ENCODE data around the gene NTSR1. TPM values are rescaled to one million over a fixed set of nuclear protein-coding genes. Genes with fewer than 3 reads are reported as not detected.

The NTSR1 gene
- total RNA-seq, 1 experiment from 2014 or later, result 7.8 TPM

DNA sequence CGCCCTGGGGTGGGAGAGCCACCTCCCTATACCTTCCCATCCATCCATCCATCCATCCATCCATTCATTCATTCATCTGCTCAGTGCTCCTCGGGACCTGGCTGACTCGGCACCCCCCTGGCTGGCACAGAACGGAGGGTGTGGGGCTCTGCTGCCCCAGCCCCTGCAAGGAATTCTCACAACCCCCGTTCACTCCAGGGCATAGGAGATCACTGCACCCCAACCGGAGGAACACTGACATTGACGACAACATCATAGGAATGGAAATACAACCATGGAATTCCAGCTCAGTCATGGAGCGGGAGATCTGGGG, 59.6 kb downstream of the NTSR1 start:
- Histone ChIP-seq H3K36me3 (ENCODE audit: low read depth, low read length) (no peaks in the 10 kb centered on the region), H3K9me3 (ENCODE audit: low read length) (no peaks in the 10 kb centered on the region), H3K9me2 (replicated peaks; ENCODE audit: low read length) (no peaks in the 10 kb centered on the region), H3K9ac (ENCODE audit: low read length) (no peak overlapping the region), H3K27me3 (ENCODE audit: low read length) (0 out of 2 replicates have a peak, but pooled peaks cover 4% of the 10 kb centered on the region), H3K4me1 (ENCODE audit: insufficient read depth, low read length) (peaks cover 7% of the 10 kb centered on the region), H3K4me3 (ENCODE audit: low read length) (no peak overlapping the region), H3K27ac (ENCODE audit: low read length) (no peak overlapping the region), H4K20me1 (ENCODE audit: low read length) (no peaks in the 10 kb centered on the region), H3K79me2 (ENCODE audit: low read length) (no peaks in the 10 kb centered on the region), H3K4me2 (ENCODE audit: low read length) (no peak overlapping the region), H2AFZ (ENCODE audit: low read length) (no peak overlapping the region), H3F3A (ENCODE audit: low read length, unreplicated experiment) (no peaks in the 10 kb centered on the region)
- ChIA-PET CTCF (no interaction called here), POLR2A (ENCODE audit: unreplicated experiment) (interaction anchor here (0.6 kb wide), 1 partner anchor 28 kb away, joined by 8 read pairs; no protein-coding TSS in a partner anchor)
- TF ChIP-seq EZH2phosphoT487 (IDR thresholded peaks at IDR 0.05; ENCODE audit: borderline replicate concordance, low read length) (no peak), EZH2 (IDR thresholded peaks at IDR 0.05; ENCODE audit: low read length, unreplicated experiment) (no peak)
- TF ChIP-seq, protein P1, sequence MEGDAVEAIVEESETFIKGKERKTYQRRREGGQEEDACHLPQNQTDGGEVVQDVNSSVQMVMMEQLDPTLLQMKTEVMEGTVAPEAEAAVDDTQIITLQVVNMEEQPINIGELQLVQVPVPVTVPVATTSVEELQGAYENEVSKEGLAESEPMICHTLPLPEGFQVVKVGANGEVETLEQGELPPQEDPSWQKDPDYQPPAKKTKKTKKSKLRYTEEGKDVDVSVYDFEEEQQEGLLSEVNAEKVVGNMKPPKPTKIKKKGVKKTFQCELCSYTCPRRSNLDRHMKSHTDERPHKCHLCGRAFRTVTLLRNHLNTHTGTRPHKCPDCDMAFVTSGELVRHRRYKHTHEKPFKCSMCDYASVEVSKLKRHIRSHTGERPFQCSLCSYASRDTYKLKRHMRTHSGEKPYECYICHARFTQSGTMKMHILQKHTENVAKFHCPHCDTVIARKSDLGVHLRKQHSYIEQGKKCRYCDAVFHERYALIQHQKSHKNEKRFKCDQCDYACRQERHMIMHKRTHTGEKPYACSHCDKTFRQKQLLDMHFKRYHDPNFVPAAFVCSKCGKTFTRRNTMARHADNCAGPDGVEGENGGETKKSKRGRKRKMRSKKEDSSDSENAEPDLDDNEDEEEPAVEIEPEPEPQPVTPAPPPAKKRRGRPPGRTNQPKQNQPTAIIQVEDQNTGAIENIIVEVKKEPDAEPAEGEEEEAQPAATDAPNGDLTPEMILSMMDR (conservative IDR thresholded peaks at IDR 0.05; ENCODE audit: low read depth, low read length), result no peak
- DNase-seq, result no peak
- intact Hi-C loops (cut with micrococcal nuclease), result no loop called here
- no peak for ATAC-seq
- no TSS peak for BruUV-seq (replicated peaks)

DNA sequence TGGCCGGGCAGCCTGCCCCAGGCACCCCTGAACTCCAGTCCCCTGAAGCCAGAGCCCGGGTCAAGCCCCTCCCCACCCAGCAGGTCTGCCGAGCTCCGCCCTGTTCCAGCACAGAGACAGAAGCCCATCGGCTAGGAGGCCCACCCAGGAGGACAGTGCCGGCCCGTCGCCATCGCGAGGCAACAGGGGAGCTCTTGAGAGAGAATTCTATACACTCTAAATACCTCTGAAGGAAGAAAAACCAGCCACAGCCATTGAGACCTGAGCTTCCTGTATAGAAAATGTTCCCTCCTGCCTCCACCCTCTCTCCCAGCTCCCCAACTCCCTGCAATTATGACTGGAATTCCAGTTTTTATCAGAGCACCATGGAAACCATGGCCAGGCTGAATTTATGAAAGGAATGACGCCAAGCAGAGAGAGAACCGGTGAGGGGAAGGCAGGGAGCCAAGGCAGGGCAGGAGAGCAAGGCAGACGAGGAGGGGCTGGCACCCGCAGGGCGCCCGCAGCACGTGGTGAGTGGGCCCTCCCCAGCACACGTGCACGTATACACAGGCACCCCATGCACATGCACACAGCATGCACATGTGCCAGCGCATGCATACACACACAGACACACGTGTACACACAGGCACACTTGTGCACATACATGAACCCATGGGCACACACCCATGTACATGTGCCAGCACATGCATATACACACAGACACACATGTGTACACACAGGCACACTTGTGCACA, 60.1 kb downstream of the NTSR1 start:
- POLR2A ChIA-PET (ENCODE audit: unreplicated experiment), result no interaction called here

More for the DNA sequence above, 60.1 kb downstream of the NTSR1 start:
- H3K9me2 ChIP-seq (replicated peaks; ENCODE audit: low read length), result no peaks in the 10 kb centered on the region
- no peak overlapping the region for H3K9ac ChIP-seq (ENCODE audit: low read length)
- TF ChIP-seq, protein P1 (conservative IDR thresholded peaks at IDR 0.05; ENCODE audit: low read depth, low read length), result no peak
- no peak for TF ChIP-seq EZH2 (IDR thresholded peaks at IDR 0.05; ENCODE audit: low read length, unreplicated experiment)
- no peak for TF ChIP-seq EZH2phosphoT487 (IDR thresholded peaks at IDR 0.05; ENCODE audit: borderline replicate concordance, low read length)
- H3K9me3 ChIP-seq (ENCODE audit: low read length), result no peaks in the 10 kb centered on the region
- H3K4me2 ChIP-seq (ENCODE audit: low read length), result no peak overlapping the region
- no peaks in the 10 kb centered on the region for H3K79me2 ChIP-seq (ENCODE audit: low read length)
- no peak for DNase-seq
- CTCF ChIA-PET, result no interaction called here
- H3K4me3 ChIP-seq (ENCODE audit: low read length), result no peak overlapping the region
- no peak for ATAC-seq
- H2AFZ ChIP-seq (ENCODE audit: low read length), result no peak overlapping the region
- peaks cover 7% of the 10 kb centered on the region for H3K4me1 ChIP-seq (ENCODE audit: insufficient read depth, low read length)
- H3K36me3 ChIP-seq (ENCODE audit: low read depth, low read length), result no peaks in the 10 kb centered on the region
- 0 out of 2 replicates have a peak, but pooled peaks cover 4% of the 10 kb centered on the region for H3K27me3 ChIP-seq (ENCODE audit: low read length)
- BruUV-seq (replicated peaks), result no TSS peak
- H3F3A ChIP-seq (ENCODE audit: low read length, unreplicated experiment), result no peaks in the 10 kb centered on the region
- intact Hi-C loops (cut with micrococcal nuclease), result no loop called here
- H4K20me1 ChIP-seq (ENCODE audit: low read length), result no peaks in the 10 kb centered on the region
- no peak overlapping the region for H3K27ac ChIP-seq (ENCODE audit: low read length)
